Measurements from ENCODE around the gene STIP1. TPM values are rescaled to one million over a fixed set of nuclear protein-coding genes. Genes with fewer than 3 reads are reported as not detected.

The STIP1 gene
- total and polyA plus RNA-seq, 10 of the 15 experiments (the other 5 are each of a cell fraction or from before 2014, with no cell fraction given): 25.2 to 291 (median 191) TPM

GRCh38 chr11:64185693-64186491 is at the start of gene STIP1 (continued):
- 0 out of 2 replicates have a peak, but pooled peaks have one; percentile 36 for TF ChIP-seq NKRF (conservative IDR thresholded peaks at IDR 0.05)
- no peak for TF ChIP-seq NRF1 (conservative IDR thresholded peaks at IDR 0.05; ENCODE audit: low read depth, low read length)
- TF ChIP-seq, protein P1, sequence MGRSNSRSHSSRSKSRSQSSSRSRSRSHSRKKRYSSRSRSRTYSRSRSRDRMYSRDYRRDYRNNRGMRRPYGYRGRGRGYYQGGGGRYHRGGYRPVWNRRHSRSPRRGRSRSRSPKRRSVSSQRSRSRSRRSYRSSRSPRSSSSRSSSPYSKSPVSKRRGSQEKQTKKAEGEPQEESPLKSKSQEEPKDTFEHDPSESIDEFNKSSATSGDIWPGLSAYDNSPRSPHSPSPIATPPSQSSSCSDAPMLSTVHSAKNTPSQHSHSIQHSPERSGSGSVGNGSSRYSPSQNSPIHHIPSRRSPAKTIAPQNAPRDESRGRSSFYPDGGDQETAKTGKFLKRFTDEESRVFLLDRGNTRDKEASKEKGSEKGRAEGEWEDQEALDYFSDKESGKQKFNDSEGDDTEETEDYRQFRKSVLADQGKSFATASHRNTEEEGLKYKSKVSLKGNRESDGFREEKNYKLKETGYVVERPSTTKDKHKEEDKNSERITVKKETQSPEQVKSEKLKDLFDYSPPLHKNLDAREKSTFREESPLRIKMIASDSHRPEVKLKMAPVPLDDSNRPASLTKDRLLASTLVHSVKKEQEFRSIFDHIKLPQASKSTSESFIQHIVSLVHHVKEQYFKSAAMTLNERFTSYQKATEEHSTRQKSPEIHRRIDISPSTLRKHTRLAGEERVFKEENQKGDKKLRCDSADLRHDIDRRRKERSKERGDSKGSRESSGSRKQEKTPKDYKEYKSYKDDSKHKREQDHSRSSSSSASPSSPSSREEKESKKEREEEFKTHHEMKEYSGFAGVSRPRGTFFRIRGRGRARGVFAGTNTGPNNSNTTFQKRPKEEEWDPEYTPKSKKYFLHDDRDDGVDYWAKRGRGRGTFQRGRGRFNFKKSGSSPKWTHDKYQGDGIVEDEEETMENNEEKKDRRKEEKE (IDR thresholded peaks at IDR 0.05): no peak
- TF ChIP-seq SIX5 (IDR thresholded peaks at IDR 0.05; ENCODE audit: low read depth, low read length, severe bottlenecking): peak; percentile 32
- no peak for TF ChIP-seq ZBED1 (IDR thresholded peaks at IDR 0.05; ENCODE audit: borderline replicate concordance)
- no peak for TF ChIP-seq STAT3 (IDR thresholded peaks at IDR 0.05; ENCODE audit: low read depth, low read length)
- TF ChIP-seq, protein P2, sequence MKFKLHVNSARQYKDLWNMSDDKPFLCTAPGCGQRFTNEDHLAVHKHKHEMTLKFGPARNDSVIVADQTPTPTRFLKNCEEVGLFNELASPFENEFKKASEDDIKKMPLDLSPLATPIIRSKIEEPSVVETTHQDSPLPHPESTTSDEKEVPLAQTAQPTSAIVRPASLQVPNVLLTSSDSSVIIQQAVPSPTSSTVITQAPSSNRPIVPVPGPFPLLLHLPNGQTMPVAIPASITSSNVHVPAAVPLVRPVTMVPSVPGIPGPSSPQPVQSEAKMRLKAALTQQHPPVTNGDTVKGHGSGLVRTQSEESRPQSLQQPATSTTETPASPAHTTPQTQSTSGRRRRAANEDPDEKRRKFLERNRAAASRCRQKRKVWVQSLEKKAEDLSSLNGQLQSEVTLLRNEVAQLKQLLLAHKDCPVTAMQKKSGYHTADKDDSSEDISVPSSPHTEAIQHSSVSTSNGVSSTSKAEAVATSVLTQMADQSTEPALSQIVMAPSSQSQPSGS (IDR thresholded peaks at IDR 0.05; ENCODE audit: low read length): no peak
- no peak for TF ChIP-seq ZNF24 (IDR thresholded peaks at IDR 0.05)
- TF ChIP-seq NFXL1 (IDR thresholded peaks at IDR 0.05; ENCODE audit: borderline replicate concordance): no peak
- no peak for TF ChIP-seq HDAC2 (IDR thresholded peaks at IDR 0.05)
- TF ChIP-seq, protein P3, sequence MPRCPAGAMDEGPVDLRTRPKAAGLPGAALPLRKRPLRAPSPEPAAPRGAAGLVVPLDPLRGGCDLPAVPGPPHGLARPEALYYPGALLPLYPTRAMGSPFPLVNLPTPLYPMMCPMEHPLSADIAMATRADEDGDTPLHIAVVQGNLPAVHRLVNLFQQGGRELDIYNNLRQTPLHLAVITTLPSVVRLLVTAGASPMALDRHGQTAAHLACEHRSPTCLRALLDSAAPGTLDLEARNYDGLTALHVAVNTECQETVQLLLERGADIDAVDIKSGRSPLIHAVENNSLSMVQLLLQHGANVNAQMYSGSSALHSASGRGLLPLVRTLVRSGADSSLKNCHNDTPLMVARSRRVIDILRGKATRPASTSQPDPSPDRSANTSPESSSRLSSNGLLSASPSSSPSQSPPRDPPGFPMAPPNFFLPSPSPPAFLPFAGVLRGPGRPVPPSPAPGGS (IDR thresholded peaks at IDR 0.05; ENCODE audit: borderline replicate concordance, insufficient read depth, low read depth, low read length, poor library complexity, severe bottlenecking): no peak
- TF ChIP-seq, protein P4, sequence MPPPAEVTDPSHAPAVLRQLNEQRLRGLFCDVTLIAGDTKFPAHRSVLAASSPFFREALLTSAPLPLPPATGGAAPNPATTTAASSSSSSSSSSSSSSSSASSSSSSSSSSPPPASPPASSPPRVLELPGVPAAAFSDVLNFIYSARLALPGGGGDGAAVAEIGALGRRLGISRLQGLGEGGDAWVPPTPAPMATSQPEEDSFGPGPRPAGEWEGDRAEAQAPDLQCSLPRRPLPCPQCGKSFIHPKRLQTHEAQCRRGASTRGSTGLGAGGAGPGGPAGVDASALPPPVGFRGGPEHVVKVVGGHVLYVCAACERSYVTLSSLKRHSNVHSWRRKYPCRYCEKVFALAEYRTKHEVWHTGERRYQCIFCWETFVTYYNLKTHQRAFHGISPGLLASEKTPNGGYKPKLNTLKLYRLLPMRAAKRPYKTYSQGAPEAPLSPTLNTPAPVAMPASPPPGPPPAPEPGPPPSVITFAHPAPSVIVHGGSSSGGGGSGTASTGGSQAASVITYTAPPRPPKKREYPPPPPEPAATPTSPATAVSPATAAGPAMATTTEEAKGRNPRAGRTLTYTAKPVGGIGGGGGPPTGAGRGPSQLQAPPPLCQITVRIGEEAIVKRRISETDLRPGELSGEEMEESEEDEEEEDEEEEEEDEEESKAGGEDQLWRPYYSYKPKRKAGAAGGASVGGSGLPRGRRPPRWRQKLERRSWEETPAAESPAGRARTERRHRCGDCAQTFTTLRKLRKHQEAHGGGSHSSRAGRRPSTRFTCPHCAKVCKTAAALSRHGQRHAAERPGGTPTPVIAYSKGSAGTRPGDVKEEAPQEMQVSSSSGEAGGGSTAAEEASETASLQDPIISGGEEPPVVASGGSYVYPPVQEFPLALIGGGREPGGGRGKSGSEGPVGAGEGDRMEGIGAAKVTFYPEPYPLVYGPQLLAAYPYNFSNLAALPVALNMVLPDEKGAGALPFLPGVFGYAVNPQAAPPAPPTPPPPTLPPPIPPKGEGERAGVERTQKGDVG (CRISPR knock-in tag; IDR thresholded peaks at IDR 0.05): no peak
- 0 out of 2 replicates have a peak, but pooled peaks have one; percentile 39 for TF ChIP-seq HDGF (IDR thresholded peaks at IDR 0.05)
- TF ChIP-seq IRF5 (IDR thresholded peaks at IDR 0.05; ENCODE audit: borderline replicate concordance): no peak
- no peak; the same call in 1 of the 2 replicates for TF ChIP-seq POLR2AphosphoS5 (IDR thresholded peaks at IDR 0.05; ENCODE audit: low read length)
- peak; percentile 17 for TF ChIP-seq HDAC6 (IDR thresholded peaks at IDR 0.05; ENCODE audit: unreplicated experiment)
- TF ChIP-seq RB1 (IDR thresholded peaks at IDR 0.05; ENCODE audit: borderline replicate concordance): no peak

Data from GM12878 (cell line).